ENCODE results near the gene LOXL3. TPM values are rescaled to one million over a fixed set of nuclear protein-coding genes. Genes with fewer than 3 reads are reported as not detected.

The LOXL3 gene
- 0.99 and 31.5 TPM in 2 replicates for total RNA-seq

GRCh38 chr2:74553892-74554819 lies at the start of gene LOXL3, which contains the start of gene DOK1:
Gene LOXL3 (minus strand): TSS chr2:74553942. CDS start chr2:74552634, 1,308 bp downstream.
Gene DOK1 (plus strand): TSS chr2:74554720. CDS start chr2:74554755, 35 bp downstream.

GRCh38 chr2:74529357-74530238 lies 24.1 kb downstream of the LOXL3 start, which contains the start of the genes AUP1 and HTRA2:
Gene AUP1 (minus strand): TSS chr2:74529706. CDS start chr2:74529629, 77 bp downstream.
Gene HTRA2 (plus strand): TSS chr2:74529933. CDS start chr2:74530007, 74 bp downstream.

GRCh38 chr2:74525717-74526648 lies 27.8 kb downstream of the LOXL3 start, which contains the start of gene DQX1:
Gene DQX1 (minus strand): TSS chr2:74526231. CDS start chr2:74525729, 502 bp downstream.

GRCh38 chr2:74514368-74515270 lies 39.1 kb downstream of the LOXL3 start, which contains the start of gene TLX2:
Gene TLX2 (plus strand): TSS chr2:74514450. CDS start chr2:74514807, 357 bp downstream.

GRCh38 chr2:74507145-74507925 lies 46.4 kb downstream of the LOXL3 start, which contains the start of gene PCGF1:
Gene PCGF1 (minus strand): TSS chr2:74507695. CDS start chr2:74507668, 27 bp downstream.

GRCh38 chr2:74499267-74499939 lies 54.3 kb downstream of the LOXL3 start, which contains the start of gene LBX2:
Gene LBX2 (minus strand): TSS chr2:74499603. CDS start chr2:74499537, 66 bp downstream.

GRCh38 chr2:74482801-74483674 lies 70.7 kb downstream of the LOXL3 start, which contains the start of the genes CCDC142 and TTC31:
Gene CCDC142 (minus strand): TSS chr2:74482998. CDS start chr2:74482837, 161 bp downstream.
Gene TTC31 (plus strand): TSS chr2:74483081. CDS start chr2:74483096, 15 bp downstream.

Other genes starting within 250 kb of the LOXL3 start
- 0.09 TPM in 1 of 2 replicates, not detected in the other for gene SLC4A5, start 210.5 kb downstream of the LOXL3 start, total RNA-seq
- 147 and 177 TPM in 2 replicates for gene DCTN1, start 173.6 kb downstream of the LOXL3 start, total RNA-seq
- 0.09 and 0.19 TPM in 2 replicates for gene C2orf81, start 132.3 kb downstream of the LOXL3 start, total RNA-seq
- 43.6 and 46.7 TPM in 2 replicates for gene WDR54, start 132.2 kb downstream of the LOXL3 start, total RNA-seq
- 6.7 and 9.0 TPM in 2 replicates for gene RTKN, start 112.0 kb downstream of the LOXL3 start, total RNA-seq
- gene INO80B, start 98.9 kb downstream of the LOXL3 start, total RNA-seq: 8.5 and 15.2 TPM in 2 replicates
- 30.9 and 36.8 TPM in 2 replicates for gene WBP1, start 95.5 kb downstream of the LOXL3 start, total RNA-seq
- 46.2 and 60.4 TPM in 2 replicates for gene MOGS, start 88.6 kb downstream of the LOXL3 start, total RNA-seq
- 49.9 and 50.5 TPM in 2 replicates for gene MRPL53, start 81.3 kb downstream of the LOXL3 start, total RNA-seq
- gene CCDC142, start 70.9 kb downstream of the LOXL3 start, total RNA-seq: 13.0 and 24.2 TPM in 2 replicates
- 6.8 and 9.5 TPM in 2 replicates for gene TTC31, start 70.9 kb downstream of the LOXL3 start, total RNA-seq
- 1.4 and 2.1 TPM in 2 replicates for gene LBX2, start 54.3 kb downstream of the LOXL3 start, total RNA-seq
- gene PCGF1, start 46.2 kb downstream of the LOXL3 start, total RNA-seq: 13.7 and 16.8 TPM in 2 replicates
- gene TLX2, start 39.5 kb downstream of the LOXL3 start, total RNA-seq: not detected in 2 replicates
- gene DQX1, start 27.7 kb downstream of the LOXL3 start, total RNA-seq: 0.09 TPM in 1 of 2 replicates, not detected in the other
- gene AUP1, start 24.2 kb downstream of the LOXL3 start, total RNA-seq: 91.2 and 104 TPM in 2 replicates
- 43.3 and 47.2 TPM in 2 replicates for gene HTRA2, start 24.0 kb downstream of the LOXL3 start, total RNA-seq
- gene DOK1, start 778 bp upstream of the LOXL3 start, total RNA-seq: 14.6 and 24.3 TPM in 2 replicates
- not detected in 2 replicates for gene M1AP, start 94.4 kb upstream of the LOXL3 start, total RNA-seq
- gene SEMA4F, start 100.3 kb upstream of the LOXL3 start, total RNA-seq: 4.0 and 5.9 TPM in 2 replicates

All from endothelial cell of coronary artery (primary cell).